NCI-H2029 (cell line): Measurements from ENCODE around the gene PHACTR4.
"Not testable (repeated sequence)": the region's sequence is repeated elsewhere in the genome, so short reads cannot be mapped to it uniquely, and the experiment has no call there.

Source experiments
- DNase-seq: peaks from one replicate; lab custom pipeline; 2025; lab: John Stamatoyannopoulos, UW

The PHACTR4 gene

GRCh38 chr1:28369371-28370238 lies at the start of gene PHACTR4:
Gene PHACTR4, plus strand, starts transcription at chr1:28369740. Its CDS starts 37,708 bp downstream, at chr1:28407448.
- peak; percentile 92 for DNase-seq

DNA sequence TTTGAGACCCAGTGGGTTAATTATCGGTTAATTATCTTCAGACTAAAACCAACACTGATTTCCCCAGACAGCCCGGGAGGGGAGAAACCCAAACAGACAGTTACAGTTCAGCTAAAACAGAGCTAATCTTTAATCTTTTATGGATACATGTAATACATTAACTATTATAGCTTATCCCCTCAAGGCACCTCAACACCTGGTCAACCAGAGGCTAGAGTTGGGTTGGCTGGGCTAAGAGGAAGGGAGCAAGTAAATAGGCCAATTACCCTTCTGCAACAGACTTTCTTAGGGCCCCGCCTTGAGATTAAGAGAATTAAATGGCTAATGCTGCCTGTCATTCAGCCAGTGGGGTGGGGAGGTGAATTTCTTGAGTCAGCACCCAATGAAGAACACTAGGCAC lies 47.3 kb upstream of the PHACTR4 start:
- DNase-seq, result no peak

- no peak for DNase-seq
Measured at GRCh38 chr1:28323720-28324119, 45.8 kb upstream of the PHACTR4 start.

DNA sequence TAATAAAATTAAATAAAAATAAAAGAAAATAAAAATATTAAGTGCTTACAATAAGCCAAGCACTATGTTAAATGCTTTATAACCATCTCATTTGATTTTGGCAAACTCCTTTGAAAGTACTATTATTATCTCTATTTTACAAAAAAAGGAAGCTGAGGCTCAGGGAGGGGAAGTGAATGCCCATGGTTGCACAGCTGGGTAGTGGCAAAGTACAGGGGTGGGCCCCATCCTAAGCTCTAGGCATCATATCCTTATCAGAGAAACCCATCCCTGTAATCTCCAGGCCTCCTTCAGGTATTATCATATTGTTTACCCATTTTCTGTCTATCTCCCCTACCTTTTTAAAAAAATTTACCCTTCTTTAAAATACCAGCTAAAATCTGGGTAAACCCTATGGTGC lies 43.0 kb upstream of the PHACTR4 start:
- DNase-seq, result no peak

GRCh38 chr1:28326984-28327383 lies 42.6 kb upstream of the PHACTR4 start:
- no peak for DNase-seq

GRCh38 chr1:28327431-28327830 lies 42.1 kb upstream of the PHACTR4 start:
- not testable (repeated sequence) for DNase-seq

GRCh38 chr1:28328228-28328648 lies 41.3 kb upstream of the PHACTR4 start:
- DNase-seq, result no peak

GRCh38 chr1:28329395-28330153 lies 40.0 kb upstream of the PHACTR4 start:
- DNase-seq, result no peak

DNA sequence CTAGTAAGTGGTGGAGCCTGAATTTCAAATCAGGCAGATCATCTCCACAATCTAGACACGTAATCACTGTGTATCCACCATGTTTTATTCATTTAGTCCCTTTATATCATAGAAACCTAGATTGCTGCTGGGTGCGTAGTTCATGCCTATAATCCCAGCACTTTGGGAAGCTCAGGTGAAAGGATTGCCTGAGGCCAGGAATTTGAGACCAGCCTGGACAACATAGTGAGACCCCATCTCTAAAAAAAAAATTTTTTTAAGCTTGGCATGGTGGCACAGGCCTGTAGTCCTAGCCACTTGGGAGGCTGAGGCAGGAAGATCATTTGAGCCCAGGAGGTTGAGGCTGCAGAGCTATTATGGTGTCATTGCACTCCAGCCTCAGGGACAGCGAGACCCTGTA lies 30.6 kb upstream of the PHACTR4 start:
- no peak for DNase-seq

GRCh38 chr1:28339551-28339950 lies 30.0 kb upstream of the PHACTR4 start:
- no peak for DNase-seq

DNA sequence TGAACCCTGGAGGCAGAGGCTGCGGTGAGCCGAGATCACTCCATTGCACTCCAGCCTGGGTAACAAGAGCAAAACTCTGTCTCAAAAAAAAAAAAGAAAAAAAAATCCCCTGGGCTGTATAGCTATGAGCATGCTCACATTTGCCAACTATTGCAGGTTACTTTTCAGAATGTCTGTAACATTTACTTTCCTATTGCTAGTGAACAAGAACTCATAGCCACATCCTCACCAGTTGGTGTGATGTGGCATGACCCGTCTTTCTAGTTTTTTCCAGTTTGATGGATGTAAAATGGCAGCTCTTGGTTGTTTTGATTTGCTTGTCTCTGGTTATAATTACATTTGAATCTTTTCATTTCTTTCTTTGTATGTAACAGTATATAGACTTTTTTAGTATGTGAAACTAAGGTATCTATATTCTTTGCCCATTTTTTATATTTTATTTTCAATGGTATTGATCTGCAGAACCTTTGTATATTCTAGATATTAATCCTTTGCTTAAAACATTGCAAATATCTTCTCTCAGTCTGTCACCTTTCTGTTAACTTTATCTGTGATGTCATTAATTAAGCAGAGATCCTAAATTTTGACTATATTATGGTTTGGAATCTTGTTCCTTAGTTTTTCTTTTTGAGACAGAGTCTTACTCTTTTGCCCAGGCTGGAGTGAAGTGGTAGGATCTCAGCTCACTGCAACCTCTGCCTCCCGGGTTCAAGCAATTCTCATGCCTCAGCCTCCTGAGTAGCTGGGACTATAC lies 29.1 kb upstream of the PHACTR4 start:
- DNase-seq, result no peak

- no peak for DNase-seq
Measured at GRCh38 chr1:28341591-28341990, 27.9 kb upstream of the PHACTR4 start.

DNA sequence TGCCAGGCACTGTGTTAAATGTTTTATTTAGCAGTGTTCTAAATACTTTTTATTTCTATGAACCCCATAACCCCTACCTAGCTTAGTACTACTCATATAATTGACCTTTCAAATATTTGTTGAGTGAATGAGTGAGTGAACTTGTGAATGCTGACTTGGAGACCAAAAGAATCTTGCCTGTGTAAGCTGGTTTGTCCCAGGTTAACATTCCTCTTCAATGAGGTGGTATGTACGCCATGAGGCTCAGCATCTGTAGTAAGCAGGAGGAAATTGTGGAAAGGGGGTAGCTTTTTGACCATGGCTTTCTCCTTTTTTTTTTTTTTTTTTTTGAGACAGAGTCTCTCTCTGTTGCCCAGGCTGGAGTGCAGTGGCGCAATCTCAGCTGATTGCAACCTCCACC lies 26.1 kb upstream of the PHACTR4 start:
- DNase-seq, result no peak

GRCh38 chr1:28353248-28353810 lies 16.2 kb upstream of the PHACTR4 start:
- not testable (repeated sequence) for DNase-seq

DNA sequence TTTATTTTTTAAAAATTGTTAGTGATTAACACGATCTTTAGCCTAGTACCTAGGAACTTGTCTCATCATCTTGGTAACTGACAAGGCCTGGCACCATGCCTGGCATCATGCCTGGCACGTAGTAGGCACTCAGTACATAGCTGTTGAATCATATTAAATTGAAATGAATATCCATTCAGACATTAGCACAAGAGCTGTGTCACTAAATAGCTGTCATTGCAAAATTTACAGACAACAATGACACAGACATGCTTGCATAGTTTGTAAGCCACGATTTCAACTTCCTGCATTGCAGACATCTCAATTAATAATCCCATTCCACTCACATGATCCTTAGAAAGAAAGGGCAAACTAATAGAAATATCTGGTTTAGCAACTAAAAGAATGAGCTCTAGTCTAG lies 15.4 kb upstream of the PHACTR4 start:
- no peak for DNase-seq

DNA sequence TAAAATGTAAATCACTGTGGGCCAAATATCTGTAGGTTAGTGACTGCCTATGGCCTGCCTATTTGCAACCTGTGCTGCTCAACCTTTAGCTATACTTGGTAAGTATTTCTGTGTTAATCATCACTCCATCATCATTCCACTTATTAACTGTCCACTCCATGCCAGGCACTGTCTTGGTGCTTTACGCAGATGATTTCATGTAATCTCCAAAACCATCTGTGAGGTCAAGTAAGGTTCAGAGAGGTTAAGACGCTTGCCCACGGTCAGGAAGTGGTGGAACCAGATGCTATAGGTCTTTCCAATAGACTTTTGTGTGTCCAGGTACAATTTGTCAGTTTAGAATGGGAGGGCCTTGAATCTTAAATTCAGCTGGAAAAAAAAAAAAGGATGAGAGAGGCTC lies 10.8 kb upstream of the PHACTR4 start:
- no peak for DNase-seq

DNA sequence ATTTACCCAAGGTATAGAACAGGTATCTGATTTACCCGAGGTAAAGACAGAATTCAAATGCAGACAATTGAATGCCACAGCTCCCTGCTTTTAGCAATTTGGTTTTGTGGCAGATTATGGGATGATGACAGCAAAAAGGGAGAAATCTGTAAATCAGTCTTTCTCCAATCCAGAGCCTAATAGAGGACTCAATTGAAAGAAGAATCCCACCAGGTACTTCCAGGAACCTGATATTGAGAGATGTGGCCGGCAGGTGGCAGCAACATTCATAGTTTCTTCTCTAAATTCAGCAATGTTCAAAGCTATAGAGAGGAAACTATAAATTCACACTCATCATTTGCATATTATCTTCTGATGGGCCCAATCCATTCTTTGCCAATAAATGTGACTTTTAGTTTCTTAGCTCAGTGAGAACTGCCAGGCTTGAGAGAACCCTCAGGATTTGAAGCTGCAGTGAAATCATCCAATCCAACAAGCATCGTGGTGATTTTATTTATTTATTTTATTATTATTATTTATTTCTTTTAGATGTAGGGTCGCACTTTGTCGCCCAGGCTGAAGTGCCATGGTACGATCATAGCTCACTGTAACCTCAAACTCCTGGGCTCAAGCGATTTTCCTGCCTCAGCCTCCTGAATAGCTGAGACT lies 9.8 kb upstream of the PHACTR4 start:
- DNase-seq, result peak; percentile 40

GRCh38 chr1:28364888-28365287 lies 4.7 kb upstream of the PHACTR4 start:
- no peak for DNase-seq

GRCh38 chr1:28365864-28366263 lies 3.7 kb upstream of the PHACTR4 start:
- peak; percentile 69 for DNase-seq

- DNase-seq, result not testable (repeated sequence)
Measured at GRCh38 chr1:28368608-28369007, 932 bp upstream of the PHACTR4 start.

DNA sequence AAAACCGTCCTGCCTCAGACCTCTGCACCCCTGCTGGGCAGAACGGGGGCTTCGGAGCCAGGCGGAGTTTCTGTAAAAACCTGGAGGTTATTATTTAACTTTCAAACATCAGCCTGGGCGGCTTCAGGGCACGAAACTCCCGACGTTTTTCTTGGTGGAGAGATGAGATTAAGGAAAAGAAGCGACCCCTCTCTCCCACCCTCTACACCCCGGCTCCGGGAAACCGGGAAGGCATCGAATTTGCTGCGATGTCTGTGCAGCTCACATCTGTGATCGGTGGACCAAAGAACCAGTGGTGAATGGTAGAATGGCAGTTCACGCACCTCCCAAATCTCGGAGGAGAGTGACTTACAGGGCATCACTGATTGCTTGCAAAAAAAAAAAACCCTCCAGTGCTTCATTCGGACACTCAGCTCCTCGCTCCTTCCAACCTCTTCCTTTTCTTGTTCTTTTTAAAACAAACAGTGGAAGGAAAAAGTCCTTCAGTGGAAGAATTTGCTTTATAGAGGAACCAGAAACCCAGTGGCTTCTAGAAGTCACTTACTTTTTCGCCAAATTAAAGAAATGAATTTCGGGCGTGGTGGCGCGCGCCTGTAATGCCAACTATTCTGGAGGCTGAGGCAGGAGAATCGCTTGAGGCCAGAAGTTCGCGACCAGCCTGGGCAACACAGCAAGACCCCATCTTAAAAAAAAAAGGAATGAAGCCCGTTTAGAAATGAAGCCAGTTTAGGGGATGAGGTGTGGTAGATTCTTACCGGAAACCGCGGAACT lies 884 bp downstream of the PHACTR4 start:
- no peak for DNase-seq
